CD14-positive monocyte (primary cell): ENCODE measurements around the gene FIGNL2. TPM values are rescaled to one million over a fixed set of nuclear protein-coding genes. Genes with fewer than 3 reads are reported as not detected.
A peak's percentile ranks its signal among the peaks of the same experiment; 100 is the strongest.

ENCODE experiments used
- DNase-seq, 3 donors: peaks; one replicate each; pipeline ENCODE4 v3.0.0-alpha.2; 2011 to 2022
- H2AFZ ChIP-seq: 2 replicates; pipeline ENCODE4 v1.6.0; 2012; ENCODE audit warnings: mild to moderate bottlenecking, low read depth, low read length, inconsistent platforms; ENCODE audit not compliant: insufficient read depth, poor library complexity, severe bottlenecking
- H3K27ac ChIP-seq, 2 donors: 1 replicate in 1 of 2; 2 replicates in 1 of 2; pipeline ENCODE4 v1.5.1; 2012 to 2013; ENCODE audit warnings: low read length in 2 of 2, control low read depth in 1 of 2, inconsistent platforms in 1 of 2, low read depth in 1 of 2, mild to moderate bottlenecking in 1 of 2
- H3K27me3 ChIP-seq, 2 donors: one replicate each; pipeline versions ENCODE4 v1.6.0 to v1.6.1; 2011 to 2013; ENCODE audit warnings: low read length in 2 of 2; ENCODE audit not compliant: control insufficient read depth in 2 of 2, insufficient read depth in 2 of 2
- H3K36me3 ChIP-seq, 2 donors: replicated peaks in 1 of 2; 1 replicate in 1 of 2; 2 replicates in 1 of 2; pipeline versions ENCODE4 v1.5.1 to v1.6.1; 2012 to 2013; ENCODE audit warnings: low read length in 2 of 2, control low read depth in 1 of 2, inconsistent platforms in 1 of 2, mild to moderate bottlenecking in 1 of 2; ENCODE audit not compliant: insufficient read depth in 2 of 2, control insufficient read depth in 1 of 2
- H3K4me1 ChIP-seq, 2 donors: 1 replicate in 1 of 2; 2 replicates in 1 of 2; pipeline versions ENCODE4 v1.5.1 to v1.6.1; 2012 to 2013; ENCODE audit warnings: low read length in 2 of 2, control low read depth in 1 of 2, inconsistent platforms in 1 of 2, mild to moderate bottlenecking in 1 of 2, moderate library complexity in 1 of 2; ENCODE audit not compliant: insufficient read depth in 2 of 2, control insufficient read depth in 1 of 2
- H3K4me2 ChIP-seq: replicated peaks from 2 replicates; pipeline ENCODE3; 2012; ENCODE audit warnings: low read length, moderate library complexity, mild to moderate bottlenecking; ENCODE audit not compliant: poor library complexity, severe bottlenecking; ENCODE audit errors: extremely low read depth
- H3K4me3 ChIP-seq, 3 experiments: fragments of 200-600 bp in 1 of 3; sonication (generic) in 1 of 3; replicated peaks in 1 of 3; 1 replicate in 2 of 3; 2 replicates in 1 of 3; pipeline ENCODE4 v1.5.1; 2011 to 2013; ENCODE audit warnings: low read length in 3 of 3, mild to moderate bottlenecking in 3 of 3, control low read depth in 2 of 3, low read depth in 2 of 3, inconsistent platforms in 1 of 3, moderate library complexity in 1 of 3
- H3K79me2 ChIP-seq: 2 replicates; pipeline ENCODE4 v1.6.0; 2012; ENCODE audit warnings: mild to moderate bottlenecking, control low read depth, inconsistent platforms, low read length, moderate library complexity; ENCODE audit not compliant: insufficient read depth
- H3K9ac ChIP-seq: 2 replicates; pipeline ENCODE4 v1.6.0; 2017; ENCODE audit warnings: low read length, mild to moderate bottlenecking; ENCODE audit not compliant: insufficient read depth, poor library complexity, severe bottlenecking
- H3K9me3 ChIP-seq, 2 donors: replicated peaks in 1 of 2; 1 replicate in 1 of 2; 2 replicates in 1 of 2; pipeline versions ENCODE4 v1.5.1 to v1.6.1; 2012 to 2013; ENCODE audit warnings: low read length in 2 of 2, control low read depth in 1 of 2; ENCODE audit not compliant: control insufficient read depth in 1 of 2, insufficient read depth in 1 of 2
- H4K20me1 ChIP-seq: 2 replicates; pipeline ENCODE4 v1.6.0; 2012; ENCODE audit warnings: mild to moderate bottlenecking, low read length, control low read depth, moderate library complexity; ENCODE audit not compliant: insufficient read depth
- H3K27ac Mint-ChIP-seq, 7 donors: one replicate each; pipeline ENCODE4 v1.8.0; 2020; ENCODE audit warnings: mild to moderate bottlenecking in 7 of 7, mixed read lengths in 7 of 7, moderate library complexity in 6 of 7, inconsistent platforms in 2 of 7
- H3K27me3 Mint-ChIP-seq, 3 donors: one replicate each; pipeline ENCODE4 v1.8.0; 2021 to 2022; ENCODE audit warnings: low read depth in 3 of 3, mild to moderate bottlenecking in 3 of 3, mixed read lengths in 3 of 3, moderate library complexity in 3 of 3, inconsistent platforms in 1 of 3
- H3K36me3 Mint-ChIP-seq, 2 donors: one replicate each; pipeline ENCODE4 v1.8.0; 2020; ENCODE audit warnings: mixed read lengths in 2 of 2, inconsistent platforms in 1 of 2, mild to moderate bottlenecking in 1 of 2
- H3K4me1 Mint-ChIP-seq: one replicate; pipeline ENCODE4 v1.8.0; 2020; ENCODE audit warnings: mild to moderate bottlenecking, mixed read lengths
- H3K4me3 Mint-ChIP-seq, 2 donors: one replicate each; pipeline ENCODE4 v1.8.0; 2020; ENCODE audit warnings: mild to moderate bottlenecking in 2 of 2, mixed read lengths in 2 of 2, moderate library complexity in 1 of 2
- H3K9me3 Mint-ChIP-seq, 7 donors: one replicate each; pipeline ENCODE4 v1.8.0; 2020 to 2022; ENCODE audit warnings: mixed read lengths in 7 of 7, mild to moderate bottlenecking in 6 of 7, moderate library complexity in 6 of 7, inconsistent platforms in 2 of 7
- CTCF ChIP-seq: fragments of 200-600 bp; IDR thresholded peaks from one replicate; pipeline ENCODE4 v1.8.0; 2022; ENCODE audit warnings: antibody characterized with exemption, mild to moderate bottlenecking
- WGBS: methylation state at CpG from one replicate; pipeline ENCODE4 v1.1.5; 2013; ENCODE audit warnings: missing lambda C conversion rate; ENCODE audit not compliant: insufficient coverage; 5-methylcytosine and 5-hydroxymethylcytosine counted together
- intact Hi-C, 2 donors: fragments of 100-400 bp; cut with micrococcal nuclease; formaldehyde crosslinking; loops; one replicate each; pipeline versions ENCODE4 v1.15.0 to v1.15.1; 2023
- polyA plus RNA-seq, 3 donors: library from polyadenylated mRNA; depleted of rRNA in 1 of 3; unstranded in 2 of 3; stranded (reverse) in 1 of 3; fragments of 300-500 nt in 2 of 3; fragments of >200 nt in 1 of 3; fragmentation: Illumina TruSeq in 2 of 3; gene quantifications; 1 replicate in 2 of 3; 2 replicates in 1 of 3; pipeline ENCODE4 v1.2.3, GENCODE V29; 2012 to 2021

Gene FIGNL2
- polyA plus RNA-seq, 3 donors, result 0.06 to 0.52 TPM; not detected in 1

GRCh38 chr12:51884676-51885229, 36.2 kb upstream of the FIGNL2 start:
- Mint-ChIP-seq H3K27me3 (peaks cover 0 to 4% (median 2%) of the 10 kb centered on the region in 3 donors), H3K27ac (peak overlapping the region; percentile 89 to 94 (median 91)), H3K4me1 (peaks cover 64% of the 10 kb centered on the region), H3K4me3 (no peak overlapping the region), H3K36me3 (peaks cover 0 to 3% of the 10 kb centered on the region in 2 donors), H3K9me3 (peaks cover 0 to 6% (median 3%) of the 10 kb centered on the region in 7 donors)
- Histone ChIP-seq H3K9me3 (no peaks in the 10 kb centered on the region), H3K36me3 (no peaks in the 10 kb centered on the region), H4K20me1 (no peaks in the 10 kb centered on the region), H3K27me3 (no peaks in the 10 kb centered on the region), H3K4me1 (peaks cover 55 to 63% of the 10 kb centered on the region in 2 donors), H2AFZ (no peak overlapping the region), H3K4me2 (no peak overlapping the region), H3K9ac (no peak overlapping the region), H3K4me3 (no peak overlapping the region), H3K27ac (peak overlapping the region in 1 of 2 donors; percentile 59), H3K79me2 (no peaks in the 10 kb centered on the region)
- DNase-seq, result peak in 2 of 3 donors; percentile 33 to 84
- TF ChIP-seq CTCF, result no peak
- intact Hi-C loops, result loop anchor here in 1 of 2 donors (5.0 to 10.0 kb wide), 2 partner anchors 38 to 310 kb away; partner anchors contain the start of gene KRT80
- 84% methylated on average over 6 of the region's 11 CpGs for WGBS

- WGBS, result 92% methylated on average over 4 of the region's 4 CpGs
- Mint-ChIP-seq H3K36me3 (peaks cover 0 to 3% of the 10 kb centered on the region in 2 donors), H3K27me3 (peaks cover 1 to 4% (median 2%) of the 10 kb centered on the region in 3 donors), H3K27ac (peak overlapping the region in 4 of 7 donors; percentile 67 to 94 (median 90)), H3K4me3 (no peak overlapping the region), H3K9me3 (peaks cover 0 to 6% (median 3%) of the 10 kb centered on the region in 7 donors), H3K4me1 (peaks cover 62% of the 10 kb centered on the region)
- TF ChIP-seq CTCF, result no peak
- Histone ChIP-seq H3K4me3 (no peak overlapping the region), H3K79me2 (no peaks in the 10 kb centered on the region), H4K20me1 (no peaks in the 10 kb centered on the region), H3K36me3 (no peaks in the 10 kb centered on the region), H3K9ac (no peak overlapping the region), H3K4me1 (peaks cover 55 to 61% of the 10 kb centered on the region in 2 donors), H3K27me3 (no peaks in the 10 kb centered on the region), H2AFZ (no peak overlapping the region), H3K4me2 (no peak overlapping the region), H3K27ac (no peak overlapping the region), H3K9me3 (no peaks in the 10 kb centered on the region)
- intact Hi-C loops, result loop anchor here in 1 of 2 donors (10.0 kb wide), 1 partner anchor 311 kb away; the partner anchor contains the start of gene KRT80
- no peak for DNase-seq
These were observed 35.6 kb upstream of the FIGNL2 start for GRCh38 chr12:51883998-51884675.
